Ovary (tissue), 3 donors: Measurements from ENCODE around the gene PKN3.

ENCODE experiments used
- EP300 ChIP-seq: sonication (generic); formaldehyde crosslinking; IDR thresholded peaks from one replicate; pipeline ENCODE4 v1.6.1; 2017; ENCODE audit warnings: antibody characterized with exemption
- TF ChIP-seq, protein P1 (sequence below), 3 donors: fragments of 450-650 bp in 2 of 3; fragments of 200-600 bp in 1 of 3; IDR thresholded peaks; one replicate each; pipeline versions ENCODE4 v1.5.1 to v1.8.0; 2016 to 2022; ENCODE audit warnings: antibody characterized with exemption in 3 of 3, mild to moderate bottlenecking in 1 of 3
- donor health status: DM: no; HTN: no; CAD: no.

DNA sequence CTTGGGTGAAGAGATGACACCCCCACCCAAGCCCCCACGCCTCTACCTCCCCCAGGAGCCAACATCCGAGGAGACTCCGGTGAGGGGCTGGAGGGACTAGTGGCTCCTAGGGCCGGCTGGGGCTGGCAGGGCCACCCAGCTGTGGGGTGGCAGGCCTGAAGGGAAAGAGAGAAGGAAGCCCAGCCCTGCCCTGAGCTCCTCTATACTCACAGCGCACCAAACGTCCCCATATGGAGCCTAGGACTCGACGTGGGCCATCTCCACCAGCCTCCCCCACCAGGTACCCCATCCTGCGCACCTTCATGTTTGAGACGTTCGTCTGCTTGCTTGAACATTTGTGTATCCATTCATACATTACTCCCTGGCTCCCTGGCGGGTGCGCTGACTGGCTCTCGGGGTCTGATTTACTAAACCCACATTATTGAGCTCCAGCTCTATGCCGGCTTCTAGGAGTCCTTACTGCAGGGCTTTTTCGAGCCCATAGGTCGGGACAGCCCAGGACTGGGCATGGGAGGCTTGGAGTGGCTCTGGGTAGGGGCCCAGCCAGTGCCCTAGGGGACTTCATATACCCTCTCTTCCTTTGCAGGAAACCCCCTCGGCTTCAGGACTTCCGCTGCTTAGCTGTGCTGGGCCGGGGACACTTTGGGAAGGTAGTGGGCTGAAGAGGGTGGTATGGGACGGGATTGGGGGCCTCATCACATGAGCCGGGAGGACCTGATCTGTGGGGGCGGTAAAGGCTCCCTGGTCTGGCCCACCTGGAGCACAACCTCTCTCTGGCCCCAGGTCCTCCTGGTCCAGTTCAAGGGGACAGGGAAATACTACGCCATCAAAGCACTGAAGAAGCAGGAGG lies 12.5 kb downstream of the PKN3 start:
- TF ChIP-seq EP300, result no peak
- TF ChIP-seq, protein P1, sequence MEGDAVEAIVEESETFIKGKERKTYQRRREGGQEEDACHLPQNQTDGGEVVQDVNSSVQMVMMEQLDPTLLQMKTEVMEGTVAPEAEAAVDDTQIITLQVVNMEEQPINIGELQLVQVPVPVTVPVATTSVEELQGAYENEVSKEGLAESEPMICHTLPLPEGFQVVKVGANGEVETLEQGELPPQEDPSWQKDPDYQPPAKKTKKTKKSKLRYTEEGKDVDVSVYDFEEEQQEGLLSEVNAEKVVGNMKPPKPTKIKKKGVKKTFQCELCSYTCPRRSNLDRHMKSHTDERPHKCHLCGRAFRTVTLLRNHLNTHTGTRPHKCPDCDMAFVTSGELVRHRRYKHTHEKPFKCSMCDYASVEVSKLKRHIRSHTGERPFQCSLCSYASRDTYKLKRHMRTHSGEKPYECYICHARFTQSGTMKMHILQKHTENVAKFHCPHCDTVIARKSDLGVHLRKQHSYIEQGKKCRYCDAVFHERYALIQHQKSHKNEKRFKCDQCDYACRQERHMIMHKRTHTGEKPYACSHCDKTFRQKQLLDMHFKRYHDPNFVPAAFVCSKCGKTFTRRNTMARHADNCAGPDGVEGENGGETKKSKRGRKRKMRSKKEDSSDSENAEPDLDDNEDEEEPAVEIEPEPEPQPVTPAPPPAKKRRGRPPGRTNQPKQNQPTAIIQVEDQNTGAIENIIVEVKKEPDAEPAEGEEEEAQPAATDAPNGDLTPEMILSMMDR (IDR thresholded peaks at IDR 0.05), result no peak
